Measurements from ENCODE around the gene MKKS.
"Not testable (repeated sequence)": the region's sequence is repeated elsewhere in the genome, so short reads cannot be mapped to it uniquely, and the experiment has no call there.

Gene MKKS

DNA sequence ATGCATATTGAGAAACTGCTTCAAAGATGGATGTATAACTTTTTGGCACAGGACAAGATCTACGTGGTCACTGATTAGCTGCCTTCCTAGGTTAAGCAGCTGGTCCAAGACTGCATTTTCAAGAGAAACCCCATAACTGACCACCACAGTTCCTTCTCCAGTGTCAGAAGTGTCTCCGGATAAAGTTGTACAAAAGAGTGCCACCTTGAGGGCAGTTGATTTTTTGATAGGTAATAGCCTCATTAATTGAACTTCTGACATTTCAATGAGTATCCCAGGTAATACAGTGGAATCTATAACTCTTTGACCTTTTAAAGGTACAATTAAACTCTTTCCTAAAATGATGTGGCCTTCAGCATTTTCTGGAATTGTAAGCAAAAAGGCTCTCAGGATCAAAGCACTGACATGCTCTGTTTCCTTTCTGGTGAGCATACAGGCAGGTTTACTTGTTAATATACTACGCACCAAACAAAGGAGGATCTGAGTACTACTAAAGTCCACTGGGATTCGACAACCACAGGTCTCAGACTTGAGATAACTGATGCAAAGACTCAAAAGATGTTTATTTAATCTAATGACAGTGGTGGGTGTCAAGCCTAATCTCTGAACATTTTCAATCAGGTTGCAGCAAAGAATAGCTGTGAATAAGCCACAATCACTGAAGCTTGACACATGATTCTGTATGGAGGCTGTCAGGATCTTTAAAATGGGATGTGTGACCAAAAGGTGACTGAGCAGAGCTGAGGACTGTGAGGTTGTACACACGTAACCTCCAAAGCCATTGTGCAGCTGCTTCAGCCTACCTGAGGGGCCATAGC is 21.2 kb downstream of the MKKS start:
- no peak for DNase-seq (ENCODE audit: low spot score)

DNA sequence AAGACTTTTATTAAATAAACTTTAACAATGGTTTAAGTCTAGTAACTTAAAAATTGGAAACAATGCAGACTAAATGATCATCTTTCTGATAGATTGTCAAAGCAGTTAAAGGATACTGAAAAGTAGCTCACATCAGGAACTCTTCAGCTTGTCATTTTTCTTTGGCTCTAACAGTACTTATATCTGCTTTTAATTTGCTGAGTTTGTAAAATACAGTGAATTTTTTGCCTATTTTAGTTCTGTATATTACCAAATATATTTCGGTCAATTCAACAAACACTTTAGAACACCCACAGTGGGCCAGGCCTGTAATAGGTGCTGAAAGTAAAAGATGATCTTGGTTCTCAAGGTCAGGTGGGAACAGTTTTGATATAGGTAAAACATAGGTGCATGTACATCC is 22.3 kb downstream of the MKKS start:
- no peak for DNase-seq (ENCODE audit: low spot score)

DNA sequence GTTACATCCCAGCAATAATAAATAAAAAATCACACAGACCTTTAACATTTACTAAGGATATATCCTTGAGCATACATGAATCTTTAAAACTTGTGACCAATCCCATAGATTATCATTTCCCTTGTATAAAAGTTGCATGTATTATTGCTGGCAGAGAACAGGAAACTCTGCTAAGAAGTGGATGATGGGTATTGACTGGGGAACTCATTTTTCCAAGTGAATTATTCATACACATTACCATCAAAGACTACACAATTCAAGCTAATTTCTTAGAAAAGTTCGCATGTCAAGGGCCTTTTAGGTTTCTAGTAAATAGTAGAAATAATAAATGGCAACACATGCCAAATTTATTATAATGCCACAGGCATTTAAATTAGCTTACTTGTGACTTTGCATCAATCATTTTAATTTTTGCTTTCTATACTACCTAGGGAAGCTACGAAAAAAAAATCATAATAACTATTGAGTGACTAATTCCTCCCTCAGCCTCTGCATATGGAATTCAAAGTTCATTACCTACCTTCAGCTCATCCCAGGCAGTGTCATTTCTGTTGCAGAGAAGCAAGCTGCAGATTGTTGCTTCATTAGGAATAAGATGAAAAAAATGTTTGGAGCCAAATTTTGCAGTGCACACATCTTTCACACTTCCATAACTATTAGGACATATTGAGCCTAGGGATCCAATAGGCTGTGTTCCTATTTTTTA is 25.8 kb downstream of the MKKS start:
- DNase-seq (ENCODE audit: low spot score) = no peak

DNA sequence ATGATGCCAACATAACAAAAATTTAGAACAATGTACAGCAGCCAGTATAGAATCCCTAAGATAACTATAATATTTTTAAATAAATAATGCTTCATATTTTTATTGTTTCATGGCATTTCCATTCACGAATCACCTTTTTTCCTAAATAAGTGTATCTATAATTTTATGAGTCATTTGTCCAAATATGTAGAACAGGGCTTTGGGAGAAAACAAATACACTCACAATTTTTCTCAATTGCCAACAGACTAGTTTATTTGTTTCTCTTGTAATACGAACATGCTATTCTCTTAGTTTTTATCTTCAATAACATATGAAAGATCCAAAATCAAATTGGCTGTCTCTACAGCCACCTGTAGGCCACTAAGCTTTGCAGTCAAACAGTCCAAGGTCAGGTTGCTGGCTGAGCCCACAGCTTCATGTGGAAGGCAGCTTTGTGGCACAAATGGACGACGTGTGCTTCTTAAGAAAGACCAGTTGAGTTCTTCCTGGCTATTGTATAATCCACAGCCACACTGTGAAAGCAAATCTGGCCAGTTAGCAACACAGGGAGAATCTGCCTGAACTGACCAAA is 29.0 kb downstream of the MKKS start:
- no peak for DNase-seq (ENCODE audit: low spot score)

DNA sequence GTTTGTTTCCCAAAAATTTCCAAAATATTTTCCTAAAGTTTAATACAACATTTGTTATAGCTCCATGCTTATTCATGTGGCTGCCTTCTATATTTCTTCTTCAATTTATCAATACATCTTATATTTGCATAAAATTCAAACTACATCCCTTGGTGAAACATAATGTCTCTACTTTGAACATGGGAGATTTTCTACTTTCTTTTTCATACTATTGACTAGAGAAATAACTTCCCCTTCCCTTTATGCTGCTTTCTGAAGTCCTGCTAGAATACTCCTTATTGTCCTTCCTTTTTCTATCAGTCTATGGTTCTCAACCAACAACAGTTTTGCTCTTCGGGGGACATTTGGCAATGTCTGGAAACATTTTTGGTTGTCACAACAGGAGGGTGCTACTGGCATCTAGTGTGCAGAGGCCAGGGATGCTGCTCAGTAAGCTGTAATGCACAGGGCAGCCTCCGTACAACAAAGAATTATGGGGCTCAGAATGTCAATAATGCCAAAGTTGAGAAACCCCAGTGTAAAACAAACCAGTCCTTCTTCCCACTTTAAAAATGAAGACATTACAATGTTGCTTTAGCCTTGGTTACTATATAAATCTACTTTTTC is 29.9 kb downstream of the MKKS start:
- no peak for DNase-seq (ENCODE audit: low spot score)

DNA sequence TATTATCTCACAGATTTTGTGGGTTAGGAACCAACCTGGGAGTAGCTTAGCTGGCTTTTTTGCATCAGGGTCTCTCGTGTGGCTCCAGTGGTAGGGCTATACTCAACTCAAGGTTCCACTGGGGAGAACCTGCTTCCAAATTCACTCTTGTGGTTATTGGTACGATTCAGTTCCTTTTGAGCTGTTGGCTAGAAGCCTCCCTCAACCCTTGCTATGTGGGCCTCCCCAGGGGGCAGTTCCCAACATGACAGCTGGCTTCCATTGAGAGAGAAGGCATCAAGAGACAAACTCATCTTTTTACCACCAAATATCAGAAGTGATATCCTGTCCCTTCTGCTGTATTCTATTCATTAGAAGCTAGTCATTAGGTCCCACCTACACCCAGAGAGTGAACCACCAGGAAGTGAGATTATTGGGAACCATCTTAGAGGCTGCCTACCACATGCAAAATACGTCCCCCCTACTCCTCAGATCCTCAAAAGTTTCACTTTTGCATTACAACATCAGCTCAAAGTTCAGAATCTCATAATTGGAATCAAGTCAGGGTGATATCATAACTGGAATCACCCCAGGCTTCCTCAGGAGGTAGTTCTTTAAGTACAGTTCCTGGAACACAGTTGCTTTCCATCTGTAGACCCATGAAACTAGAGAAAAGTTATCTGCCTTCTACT is 30.9 kb downstream of the MKKS start:
- no peak for DNase-seq (ENCODE audit: low spot score)

DNA sequence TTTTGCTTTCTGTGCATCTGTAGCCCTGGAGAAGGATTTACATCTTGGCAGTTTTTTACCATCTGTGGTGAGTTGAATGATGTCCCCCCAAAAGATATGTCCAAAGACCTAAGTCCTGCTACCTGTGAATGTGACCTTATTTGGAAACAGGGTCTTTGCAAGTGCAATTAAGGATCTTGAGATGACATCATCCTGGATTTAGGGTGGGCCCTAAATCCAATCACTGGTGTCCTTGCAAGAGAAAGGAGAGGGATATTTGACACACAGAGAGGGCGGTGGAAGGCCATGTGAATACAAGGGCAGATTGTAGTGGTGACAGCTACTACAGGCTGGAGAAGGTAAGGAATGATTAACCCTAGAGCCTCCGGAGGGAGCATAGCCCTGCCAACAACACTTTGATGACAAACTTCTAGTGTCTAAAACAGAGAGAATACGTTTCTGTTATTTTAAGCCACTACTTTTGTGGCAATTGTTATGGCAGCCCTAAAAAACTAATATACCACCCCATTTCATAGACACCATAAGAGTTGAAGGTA is 35.1 kb downstream of the MKKS start:
- DNase-seq (ENCODE audit: low spot score) = no peak

DNA sequence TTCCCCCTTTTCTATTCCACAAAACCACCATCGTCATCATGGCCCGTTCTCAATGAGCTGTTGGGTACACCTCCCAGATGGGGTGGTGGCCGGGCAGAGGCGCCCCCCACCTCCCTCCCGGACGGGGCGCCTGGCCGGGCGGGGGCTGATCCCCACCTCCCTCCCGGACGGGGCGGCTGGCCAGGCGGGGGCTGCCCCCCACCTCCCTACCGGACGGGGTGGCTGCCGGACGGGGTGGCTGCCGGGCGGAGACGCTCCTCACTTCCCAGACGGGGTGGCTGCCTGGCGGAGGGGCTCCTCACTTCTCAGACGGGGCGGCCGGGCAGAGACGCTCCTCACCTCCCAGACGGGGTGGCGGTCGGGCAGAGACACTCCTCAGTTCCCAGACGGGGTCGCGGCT is 39.3 kb downstream of the MKKS start:
- DNase-seq (ENCODE audit: low spot score) = not testable (repeated sequence)

DNA sequence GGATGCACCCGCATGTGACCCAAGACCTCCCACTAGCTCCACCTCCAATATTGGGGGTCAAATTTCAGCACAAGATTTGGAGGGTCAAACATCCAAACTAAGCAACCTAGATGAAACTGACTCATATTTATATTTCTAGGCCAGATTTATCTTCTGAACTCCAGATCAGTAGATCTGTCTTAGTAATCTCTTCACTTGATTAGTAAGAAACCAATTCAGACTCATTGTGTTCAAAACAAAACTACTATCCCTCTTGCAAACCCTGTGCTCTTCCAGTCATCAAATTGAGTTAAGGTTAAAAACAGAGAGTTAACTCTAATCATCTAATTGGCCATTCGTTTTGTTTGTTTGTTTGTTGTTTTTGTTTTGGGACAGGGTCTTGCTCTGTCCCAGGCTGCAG is 43.3 kb downstream of the MKKS start:
- DNase-seq (ENCODE audit: low spot score) = no peak

DNA sequence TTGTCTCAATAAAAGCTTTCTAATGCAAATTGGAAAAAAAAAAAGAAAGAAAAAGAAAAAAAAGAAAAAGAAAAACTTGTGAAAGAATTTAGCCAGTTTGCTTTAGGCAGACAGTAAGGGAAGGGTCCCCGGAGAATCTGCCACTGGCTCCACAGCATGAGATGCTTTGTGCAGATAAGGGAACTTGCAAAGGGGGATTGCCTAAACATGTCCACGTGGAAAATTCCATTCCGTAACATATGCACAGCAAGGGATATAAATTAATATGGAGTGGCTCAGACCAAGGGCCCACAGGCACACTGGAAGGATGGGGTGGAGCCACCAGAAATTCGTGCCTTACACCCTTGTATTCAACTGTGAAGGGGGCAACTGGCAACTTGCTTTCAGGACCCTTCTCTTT is 45.4 kb downstream of the MKKS start:
- no peak for DNase-seq (ENCODE audit: low spot score)

DNA sequence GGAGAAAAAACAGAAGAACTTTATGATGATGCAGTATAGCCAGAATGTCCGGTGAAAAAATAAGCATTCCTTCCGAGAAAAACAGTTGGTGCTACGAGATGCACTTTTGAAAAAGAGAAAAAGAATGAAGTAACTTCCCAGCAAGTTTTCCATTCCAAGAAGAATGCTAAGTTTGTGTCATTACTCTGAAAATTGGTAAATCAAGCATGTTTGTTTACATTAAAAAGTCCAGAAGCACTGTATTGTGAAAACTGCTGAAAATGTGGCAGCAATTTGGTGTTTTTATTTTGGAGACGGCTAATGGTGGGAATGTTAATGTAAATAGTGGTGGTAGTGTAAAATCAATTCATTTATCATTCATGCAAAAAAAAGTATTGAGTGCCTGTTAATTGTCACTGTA is 46.3 kb downstream of the MKKS start:
- DNase-seq (ENCODE audit: low spot score) = no peak

DNA sequence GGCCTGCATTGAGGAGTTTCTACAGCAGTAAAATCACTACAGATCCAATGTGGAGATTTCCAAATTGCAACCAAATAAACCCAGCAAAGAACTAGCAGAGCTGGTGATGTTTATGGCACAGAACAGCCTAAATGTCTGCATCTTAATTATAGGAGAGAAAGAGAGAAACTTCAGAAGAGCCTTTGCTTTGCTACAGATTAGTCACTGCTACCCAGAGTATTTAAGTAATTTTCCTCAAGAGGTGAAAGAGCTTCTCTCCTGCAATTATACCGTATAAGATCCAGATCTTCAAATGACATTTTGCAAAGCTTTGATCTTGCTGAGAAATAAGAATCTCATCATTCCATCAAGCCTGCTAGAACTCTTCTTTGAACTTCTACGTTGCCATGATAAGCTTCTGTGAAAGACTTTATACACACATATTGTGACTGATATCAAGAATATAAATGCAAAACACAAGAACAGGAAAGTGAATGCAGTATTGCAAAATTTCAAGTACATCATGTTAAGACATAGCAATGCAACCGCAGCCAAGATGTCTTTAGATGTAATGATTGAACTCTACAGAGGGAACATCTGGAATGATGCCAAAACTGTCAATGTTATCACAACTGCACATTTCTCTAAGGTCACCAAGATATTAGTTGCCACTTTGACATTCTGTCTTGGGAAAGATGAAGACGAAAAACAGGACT is 48.0 kb downstream of the MKKS start:
- DNase-seq (ENCODE audit: low spot score) = no peak

DNA sequence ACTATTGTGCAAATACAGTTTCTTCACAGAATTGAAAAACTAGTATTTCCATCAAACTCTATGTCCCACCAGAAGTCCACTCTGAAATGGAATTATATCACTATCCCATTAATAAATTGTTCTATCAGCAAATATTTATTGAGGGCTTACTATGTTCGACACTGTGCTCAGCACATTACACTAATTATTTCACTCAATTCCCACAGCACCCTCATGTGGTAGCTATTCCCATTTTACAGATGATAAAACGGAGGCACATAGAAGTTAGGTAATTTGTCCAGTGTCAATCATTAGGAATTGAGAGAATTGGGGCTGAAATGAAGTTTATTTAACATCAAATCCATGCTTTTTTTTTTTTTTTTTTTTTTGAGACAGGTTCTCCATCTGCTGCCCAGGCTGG is 52.5 kb downstream of the MKKS start:
- no peak for DNase-seq (ENCODE audit: low spot score)

DNA sequence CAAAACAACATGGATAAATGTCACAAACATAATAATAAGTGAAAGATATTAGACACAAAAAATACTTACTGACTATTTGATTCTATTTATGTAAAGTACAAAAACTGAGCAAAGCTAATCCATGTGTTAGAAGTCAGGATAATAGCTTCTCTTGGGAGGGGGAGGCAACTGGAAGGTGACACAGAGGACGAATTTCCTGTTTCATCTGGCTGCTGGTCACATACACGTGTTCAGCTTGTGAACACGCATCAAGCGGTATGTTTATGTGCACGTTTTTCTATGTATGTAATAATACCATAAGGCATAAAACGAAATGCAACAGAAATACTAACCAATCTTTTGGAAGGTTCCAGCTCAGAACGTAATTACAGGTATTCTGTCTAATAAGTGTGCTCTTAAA is 54.3 kb downstream of the MKKS start:
- DNase-seq (ENCODE audit: low spot score) = no peak

DNA sequence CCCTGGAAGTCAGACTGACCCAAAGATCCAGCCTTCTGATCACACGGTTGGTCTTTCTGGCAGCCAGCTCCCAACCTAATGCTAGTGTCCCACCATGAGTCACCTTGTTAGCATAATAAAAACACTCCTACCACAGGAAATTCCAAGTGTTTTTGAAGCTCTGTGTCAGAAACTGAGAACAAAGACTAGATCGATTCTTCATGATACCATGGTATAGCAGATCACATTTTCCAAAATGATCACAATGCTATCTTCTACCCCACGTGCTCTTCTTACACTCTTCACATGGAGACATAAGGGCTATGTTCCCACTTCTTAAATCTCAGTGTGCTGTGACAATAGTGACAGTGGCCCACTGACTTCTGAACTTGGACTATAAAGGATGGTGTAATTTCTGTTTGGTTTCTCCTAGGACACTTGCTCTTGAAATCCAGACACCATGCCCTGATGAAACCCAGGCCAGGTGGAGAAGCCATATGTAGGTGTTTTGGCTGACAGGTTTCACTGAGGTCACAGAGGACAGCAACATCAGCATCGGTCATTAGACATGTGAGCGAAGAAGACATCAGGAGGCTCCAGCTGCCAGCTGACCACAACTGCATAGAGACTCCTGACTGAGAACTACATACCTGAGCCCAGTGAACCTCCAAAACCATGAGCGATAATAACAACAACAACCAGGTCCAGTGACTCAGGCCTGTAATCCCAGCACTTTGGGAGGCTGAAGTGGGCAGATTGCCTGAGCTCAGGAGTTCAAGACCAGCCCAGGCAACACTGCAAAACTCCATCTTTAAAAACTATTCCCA is 57.5 kb downstream of the MKKS start:
- no peak for DNase-seq (ENCODE audit: low spot score)

DNA sequence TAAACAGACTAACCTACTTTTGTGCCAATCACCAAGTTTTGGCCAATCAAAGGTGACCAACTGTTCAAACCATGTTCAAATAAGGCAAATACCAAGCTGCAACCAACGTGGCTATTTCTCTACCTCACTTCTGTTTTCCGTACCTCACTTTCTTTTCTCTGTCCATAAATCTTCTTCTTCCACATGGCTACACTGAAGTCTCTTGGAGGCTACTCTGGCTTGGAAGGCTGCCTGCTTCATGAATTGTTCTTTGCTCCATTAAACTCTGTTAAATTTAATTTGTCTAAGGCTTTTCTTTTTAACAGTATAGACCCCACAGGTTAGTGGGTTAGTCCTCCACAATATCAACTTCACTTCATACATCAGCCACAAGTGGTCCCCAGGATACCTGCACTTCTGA is 58.8 kb downstream of the MKKS start:
- no peak for DNase-seq (ENCODE audit: low spot score)

DNA sequence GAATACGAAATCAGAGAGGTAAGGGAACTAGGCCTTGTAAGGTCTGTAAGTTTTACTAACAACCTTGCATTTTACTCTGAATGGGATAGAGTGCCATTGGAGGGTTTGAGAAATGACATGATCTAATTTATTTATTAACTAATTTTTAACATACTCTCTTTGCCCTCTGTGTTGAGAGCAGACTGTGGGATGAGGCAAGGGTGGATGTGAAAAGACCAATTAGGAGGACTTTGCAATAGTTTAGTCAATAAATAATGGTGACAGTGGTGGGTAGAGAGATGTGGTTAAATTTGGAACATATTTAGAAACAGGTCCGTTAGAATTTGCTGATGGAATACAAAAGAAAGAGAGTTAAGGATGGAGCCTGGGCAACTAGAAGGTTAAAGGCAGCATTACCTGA is 60.0 kb downstream of the MKKS start:
- DNase-seq (ENCODE audit: low spot score) = no peak

DNA sequence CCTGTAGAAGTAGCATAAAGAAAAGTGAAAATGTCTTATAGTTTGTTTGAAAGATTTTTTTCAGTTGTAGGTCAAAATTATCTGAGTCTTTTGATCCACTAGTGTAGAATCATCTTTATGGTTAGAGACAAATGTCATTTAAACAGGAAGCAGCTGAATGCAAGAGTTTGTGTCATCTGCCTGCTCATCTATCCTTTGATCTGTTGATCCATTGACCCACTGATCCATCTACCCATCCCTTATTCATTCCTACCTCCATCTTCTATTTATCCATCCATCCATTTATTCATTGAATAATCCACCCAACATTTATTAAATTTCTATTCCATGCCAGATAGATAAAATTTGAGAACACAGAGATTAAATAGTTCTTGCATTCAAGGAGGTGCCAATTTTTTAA is 62.6 kb downstream of the MKKS start:
- DNase-seq (ENCODE audit: low spot score) = no peak

DNA sequence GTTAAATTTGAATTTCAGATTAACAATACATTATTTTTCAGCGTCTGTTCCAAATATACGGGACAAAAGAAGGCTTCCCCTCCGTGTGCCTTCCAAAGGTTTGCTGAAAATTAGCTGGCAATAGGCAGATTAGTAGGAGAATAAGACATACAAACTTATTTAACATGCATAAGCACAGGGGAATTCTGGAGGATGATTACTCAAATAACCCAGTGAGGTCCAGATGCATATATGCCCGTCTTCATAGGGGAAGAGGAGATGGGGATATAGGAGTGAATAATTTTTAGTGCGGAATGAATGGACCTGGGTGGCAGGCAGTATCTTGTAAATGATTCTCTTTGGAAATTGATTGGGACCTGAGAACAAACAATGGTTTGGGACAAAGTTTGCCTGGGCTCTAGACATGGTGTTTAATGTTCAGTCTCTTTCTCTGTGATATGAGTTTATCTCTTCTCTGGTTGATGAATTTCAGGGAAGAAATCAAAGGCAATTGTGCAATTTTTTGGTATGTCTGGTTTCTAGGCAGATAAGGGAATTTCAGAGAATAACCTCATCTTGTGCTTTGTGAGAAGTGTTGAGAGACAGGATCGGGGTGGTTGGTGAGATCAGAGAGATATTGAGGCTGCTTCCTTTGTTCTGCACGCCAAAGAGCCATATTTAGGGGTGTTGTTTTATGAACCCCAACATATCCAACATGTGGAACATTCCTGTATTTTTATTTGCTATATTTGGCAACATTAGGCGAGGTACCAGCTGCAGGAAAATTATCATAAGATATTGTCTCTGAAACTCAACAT is 63.7 kb downstream of the MKKS start:
- no peak for DNase-seq (ENCODE audit: low spot score)

DNA sequence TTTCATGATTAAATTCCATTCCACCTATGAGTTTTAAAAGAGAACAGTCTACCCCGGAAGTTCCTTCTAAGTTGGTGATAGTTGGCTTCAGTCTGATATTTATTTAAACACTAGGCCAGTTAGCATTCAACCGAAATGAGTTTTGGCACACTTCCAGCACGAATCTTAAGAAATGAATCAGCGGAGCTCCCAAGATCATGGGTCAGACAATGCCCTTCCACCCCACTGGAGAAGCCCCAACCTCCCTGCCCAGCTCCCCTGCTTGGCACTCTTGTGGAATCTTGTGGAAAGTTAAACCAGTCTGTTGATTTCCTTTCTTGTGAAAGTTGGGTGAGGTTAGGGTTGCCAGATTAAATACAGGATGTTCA is 64.3 kb downstream of the MKKS start:
- no peak for DNase-seq (ENCODE audit: low spot score)
